ENCODE results near the gene KRT28. TPM values are rescaled to one million over a fixed set of nuclear protein-coding genes. Genes with fewer than 3 reads are reported as not detected.

Gene KRT28
- total and polyA plus RNA-seq, 2 donors (not counting 1 experiment from before 2014, with no cell fraction given) = not detected

DNA sequence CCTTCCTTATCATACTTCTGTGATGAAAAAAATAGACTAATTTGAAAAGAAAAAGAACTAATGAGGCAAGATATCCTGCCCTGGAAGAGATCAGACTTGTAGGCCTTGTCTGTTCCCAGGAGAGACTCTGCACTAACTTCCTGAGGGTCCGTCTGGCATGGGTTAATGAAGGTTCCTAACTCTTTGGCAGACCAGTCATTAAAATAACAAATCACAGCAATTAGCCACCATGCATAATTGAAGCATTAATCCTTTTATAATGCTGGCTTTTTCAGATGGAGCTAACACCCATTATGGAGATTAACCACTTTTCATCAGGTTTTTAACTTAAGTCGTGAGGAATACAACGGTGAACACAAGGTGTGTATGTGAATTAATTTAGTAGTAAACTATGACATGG is 33.1 kb upstream of the KRT28 start:
- Histone ChIP-seq H3K4me1 (ENCODE audit: control insufficient read depth, extremely low read depth, insufficient read depth, low read length) (no peaks in the 10 kb centered on the region), H3K9me3 (ENCODE audit: control insufficient read depth, insufficient read depth, low read depth, low read length) (no peaks in the 10 kb centered on the region), H3K4me3 (replicated peaks in 1 of 4; ENCODE audit: control extremely low read depth in 1 of 4, insufficient read depth in 1 of 4, low read depth in 3 of 4, low read length in 4 of 4) (no peak overlapping the region), H3K36me3 (ENCODE audit: control insufficient read depth, insufficient read depth, low read length) (no peaks in the 10 kb centered on the region), H3K79me2 (ENCODE audit: control insufficient read depth, insufficient read depth, low read length) (no peaks in the 10 kb centered on the region), H3K27me3 (ENCODE audit: control insufficient read depth, insufficient read depth, low read length) (no peaks in the 10 kb centered on the region), H2AFZ (ENCODE audit: low read length) (no peak overlapping the region), H4K20me1 (ENCODE audit: control insufficient read depth, extremely low read depth, insufficient read depth, low read length) (no peaks in the 10 kb centered on the region), H3K27ac (ENCODE audit: insufficient read depth, low read length) (no peak overlapping the region), H3K4me2 (ENCODE audit: extremely low read depth, insufficient read depth, low read length) (no peak overlapping the region), H3K9ac (ENCODE audit: insufficient read depth, low read length) (no peak overlapping the region)
- TF ChIP-seq, protein P1, sequence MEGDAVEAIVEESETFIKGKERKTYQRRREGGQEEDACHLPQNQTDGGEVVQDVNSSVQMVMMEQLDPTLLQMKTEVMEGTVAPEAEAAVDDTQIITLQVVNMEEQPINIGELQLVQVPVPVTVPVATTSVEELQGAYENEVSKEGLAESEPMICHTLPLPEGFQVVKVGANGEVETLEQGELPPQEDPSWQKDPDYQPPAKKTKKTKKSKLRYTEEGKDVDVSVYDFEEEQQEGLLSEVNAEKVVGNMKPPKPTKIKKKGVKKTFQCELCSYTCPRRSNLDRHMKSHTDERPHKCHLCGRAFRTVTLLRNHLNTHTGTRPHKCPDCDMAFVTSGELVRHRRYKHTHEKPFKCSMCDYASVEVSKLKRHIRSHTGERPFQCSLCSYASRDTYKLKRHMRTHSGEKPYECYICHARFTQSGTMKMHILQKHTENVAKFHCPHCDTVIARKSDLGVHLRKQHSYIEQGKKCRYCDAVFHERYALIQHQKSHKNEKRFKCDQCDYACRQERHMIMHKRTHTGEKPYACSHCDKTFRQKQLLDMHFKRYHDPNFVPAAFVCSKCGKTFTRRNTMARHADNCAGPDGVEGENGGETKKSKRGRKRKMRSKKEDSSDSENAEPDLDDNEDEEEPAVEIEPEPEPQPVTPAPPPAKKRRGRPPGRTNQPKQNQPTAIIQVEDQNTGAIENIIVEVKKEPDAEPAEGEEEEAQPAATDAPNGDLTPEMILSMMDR (conservative IDR thresholded peaks at IDR 0.05 in 1 of 2, IDR thresholded peaks at IDR 0.05 in 1 of 2; ENCODE audit: low read depth in 1 of 2, low read length in 2 of 2) = no peak
- TF ChIP-seq EZH2 (IDR thresholded peaks at IDR 0.05; ENCODE audit: low read length, missing control alignments) = no peak
- no peak for DNase-seq (ENCODE audit: low read depth in 2 of 2)

GRCh38 chr17:40830085-40830776 is 30.5 kb upstream of the KRT28 start:
- TF ChIP-seq, protein P1 (conservative IDR thresholded peaks at IDR 0.05 in 1 of 2, IDR thresholded peaks at IDR 0.05 in 1 of 2; ENCODE audit: low read depth in 1 of 2, low read length in 2 of 2) = no peak
- TF ChIP-seq EZH2 (IDR thresholded peaks at IDR 0.05; ENCODE audit: low read length, missing control alignments) = no peak
- Histone ChIP-seq H3K79me2 (ENCODE audit: control insufficient read depth, insufficient read depth, low read length) (no peaks in the 10 kb centered on the region), H3K9me3 (ENCODE audit: control insufficient read depth, insufficient read depth, low read depth, low read length) (no peaks in the 10 kb centered on the region)

DNA sequence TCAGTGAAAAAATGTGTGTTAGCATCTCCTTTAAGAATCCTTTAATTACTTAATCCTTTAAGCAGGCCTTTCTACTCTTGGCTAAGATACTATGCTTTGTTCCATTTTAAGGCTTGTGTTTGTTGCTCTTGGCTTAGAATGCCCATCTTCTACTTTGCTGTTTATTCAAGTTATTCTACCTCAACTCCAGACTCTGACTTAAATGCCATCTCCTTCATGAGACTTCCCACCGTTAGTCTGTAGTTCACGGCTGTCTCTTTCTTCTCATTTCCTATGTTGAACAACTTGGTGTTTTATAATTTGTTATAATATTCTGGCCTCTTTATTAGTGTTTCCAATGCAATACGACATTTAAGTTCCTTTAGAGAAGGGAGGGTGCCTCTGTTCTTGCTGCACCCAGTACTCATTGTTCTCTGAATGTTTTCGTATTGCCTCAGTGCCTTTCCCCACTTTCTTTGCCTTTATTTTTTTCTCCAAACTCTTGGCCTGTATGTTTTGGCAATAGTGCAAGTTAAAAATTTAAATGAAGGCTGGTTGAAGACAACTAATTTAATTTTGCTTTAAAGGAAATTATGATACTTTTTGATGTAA is 28.8 kb upstream of the KRT28 start:
- H3K9ac ChIP-seq (ENCODE audit: insufficient read depth, low read length) = no peak overlapping the region
- H3K4me2 ChIP-seq (ENCODE audit: extremely low read depth, insufficient read depth, low read length) = no peak overlapping the region
- no peaks in the 10 kb centered on the region for H3K4me1 ChIP-seq (ENCODE audit: control insufficient read depth, extremely low read depth, insufficient read depth, low read length)
- H3K9me3 ChIP-seq (ENCODE audit: control insufficient read depth, insufficient read depth, low read depth, low read length) = no peaks in the 10 kb centered on the region
- no peak overlapping the region for H2AFZ ChIP-seq (ENCODE audit: low read length)
- no peaks in the 10 kb centered on the region for H3K27me3 ChIP-seq (ENCODE audit: control insufficient read depth, insufficient read depth, low read length)
- H3K79me2 ChIP-seq (ENCODE audit: control insufficient read depth, insufficient read depth, low read length) = no peaks in the 10 kb centered on the region
- no peak overlapping the region for H3K27ac ChIP-seq (ENCODE audit: insufficient read depth, low read length)
- no peak overlapping the region for H3K4me3 ChIP-seq (replicated peaks in 1 of 4; ENCODE audit: control extremely low read depth in 1 of 4, insufficient read depth in 1 of 4, low read depth in 3 of 4, low read length in 4 of 4)
- no peaks in the 10 kb centered on the region for H3K36me3 ChIP-seq (ENCODE audit: control insufficient read depth, insufficient read depth, low read length)
- H4K20me1 ChIP-seq (ENCODE audit: control insufficient read depth, extremely low read depth, insufficient read depth, low read length) = no peaks in the 10 kb centered on the region
- DNase-seq (ENCODE audit: low read depth in 2 of 2) = peak; percentile 50 to 52
- no peak for TF ChIP-seq EZH2 (IDR thresholded peaks at IDR 0.05; ENCODE audit: low read length, missing control alignments)
- TF ChIP-seq, protein P1 (conservative IDR thresholded peaks at IDR 0.05 in 1 of 2, IDR thresholded peaks at IDR 0.05 in 1 of 2; ENCODE audit: low read depth in 1 of 2, low read length in 2 of 2) = no peak

More at GRCh38 chr17:40830085-40830776, 30.5 kb upstream of the KRT28 start:
- Histone ChIP-seq H4K20me1 (ENCODE audit: control insufficient read depth, extremely low read depth, insufficient read depth, low read length) (no peaks in the 10 kb centered on the region), H3K27me3 (ENCODE audit: control insufficient read depth, insufficient read depth, low read length) (no peaks in the 10 kb centered on the region), H3K36me3 (ENCODE audit: control insufficient read depth, insufficient read depth, low read length) (no peaks in the 10 kb centered on the region), H3K27ac (ENCODE audit: insufficient read depth, low read length) (no peak overlapping the region), H3K4me2 (ENCODE audit: extremely low read depth, insufficient read depth, low read length) (no peak overlapping the region), H3K4me3 (replicated peaks in 1 of 4; ENCODE audit: control extremely low read depth in 1 of 4, insufficient read depth in 1 of 4, low read depth in 3 of 4, low read length in 4 of 4) (no peak overlapping the region), H3K9ac (ENCODE audit: insufficient read depth, low read length) (no peak overlapping the region), H3K4me1 (ENCODE audit: control insufficient read depth, extremely low read depth, insufficient read depth, low read length) (no peaks in the 10 kb centered on the region), H2AFZ (ENCODE audit: low read length) (no peak overlapping the region)
- DNase-seq (ENCODE audit: low read depth in 2 of 2) = no peak

Measured in fibroblast of lung (primary cell).